ENCODE results near the gene PPP1R12B. TPM values are rescaled to one million over a fixed set of nuclear protein-coding genes. Genes with fewer than 3 reads are reported as not detected.
"Not testable (repeated sequence)": the region's sequence is repeated elsewhere in the genome, so short reads cannot be mapped to it uniquely, and the experiment has no call there.

The PPP1R12B gene
- total and polyA plus RNA-seq, 9 donors = 50.3 to 232 (median 73.0) TPM

GRCh38 chr1:202622388-202622787, 273.9 kb downstream of the PPP1R12B start:
- peak in 1 of 5 donors; percentile 30 for DNase-seq
- no peaks in the 10 kb centered on the region for H3K27me3 ChIP-seq
- H3K27ac ChIP-seq = no peak overlapping the region
- TF ChIP-seq CTCF (IDR thresholded peaks at IDR 0.05) (no peak), EP300 (IDR thresholded peaks at IDR 0.05) (no peak), POLR2A (IDR thresholded peaks at IDR 0.05) (no peak)
- H3K4me1 ChIP-seq (ENCODE audit: insufficient read depth) = peaks cover 20% of the 10 kb centered on the region
- H3K4me3 ChIP-seq = no peak overlapping the region
- no peaks in the 10 kb centered on the region for H3K9me3 ChIP-seq
- 85 to 93% (median 90%) methylated on average over 8 of the region's 8 CpGs for WGBS, 3 donors
- H3K36me3 ChIP-seq = no peaks in the 10 kb centered on the region
- intact Hi-C loops (cut with DNase I) = loop anchor here in 1 of 4 donors (10.0 kb wide), 1 partner anchor 48 kb away; no protein-coding TSS in a partner anchor

GRCh38 chr1:202623075-202623474, 274.6 kb downstream of the PPP1R12B start:
- TF ChIP-seq EP300 (IDR thresholded peaks at IDR 0.05) (no peak), POLR2A (IDR thresholded peaks at IDR 0.05) (no peak), CTCF (IDR thresholded peaks at IDR 0.05) (no peak)
- peak; percentile 50 to 71 (median 63) for DNase-seq
- Histone ChIP-seq H3K9me3 (no peaks in the 10 kb centered on the region), H3K4me1 (ENCODE audit: insufficient read depth) (peaks cover 20% of the 10 kb centered on the region), H3K4me3 (peak overlapping the region; percentile 18), H3K36me3 (no peaks in the 10 kb centered on the region), H3K27ac (peak overlapping the region in 1 of 2 donors; percentile 27), H3K27me3 (no peaks in the 10 kb centered on the region)
- WGBS, 3 donors = 25 to 56% (median 41%) methylated on average over 3 to 7 of the region's 7 CpGs
- intact Hi-C loops (cut with DNase I) = loop anchor here in 1 of 4 donors (10.0 kb wide), 1 partner anchor 48 kb away; no protein-coding TSS in a partner anchor

GRCh38 chr1:202623476-202623875, 275.0 kb downstream of the PPP1R12B start:
- H3K36me3 ChIP-seq, H3K27me3 ChIP-seq, H3K9me3 ChIP-seq: not testable (repeated sequence)
- 24 to 35% (median 34%) methylated on average over 12 of the region's 12 CpGs for WGBS, 3 donors
- intact Hi-C loops (cut with DNase I) = loop anchor here in 1 of 4 donors (10.0 kb wide), 1 partner anchor 49 kb away; no protein-coding TSS in a partner anchor
- Histone ChIP-seq H3K4me3 (peak overlapping the region; percentile 18), H3K27ac (peak overlapping the region in 1 of 2 donors; percentile 27), H3K4me1 (ENCODE audit: insufficient read depth) (peaks cover 16% of the 10 kb centered on the region)
- peak in 1 of 5 donors; percentile 25 for DNase-seq

- TF ChIP-seq CTCF (IDR thresholded peaks at IDR 0.05) (no peak), EP300 (IDR thresholded peaks at IDR 0.05) (no peak), POLR2A (IDR thresholded peaks at IDR 0.05) (no peak)
- no peak for DNase-seq
These were observed 275.7 kb downstream of the PPP1R12B start for GRCh38 chr1:202624088-202624780.

GRCh38 chr1:202624781-202625108, 276.2 kb downstream of the PPP1R12B start:
- H3K27me3 ChIP-seq = no peaks in the 10 kb centered on the region
- intact Hi-C loops (cut with DNase I) = loop anchor here in 1 of 4 donors (10.0 kb wide), 1 partner anchor 50 kb away; no protein-coding TSS in a partner anchor
- H3K9me3 ChIP-seq = no peaks in the 10 kb centered on the region
- no peaks in the 10 kb centered on the region for H3K36me3 ChIP-seq
- peaks cover 9% of the 10 kb centered on the region for H3K4me1 ChIP-seq (ENCODE audit: insufficient read depth)
- DNase-seq = no peak
- 55 to 93% (median 91%) methylated on average over 1 of the region's 1 CpG for WGBS, 3 donors
- TF ChIP-seq EP300 (IDR thresholded peaks at IDR 0.05) (no peak), POLR2A (IDR thresholded peaks at IDR 0.05) (no peak), CTCF (IDR thresholded peaks at IDR 0.05) (no peak)
- no peak overlapping the region for H3K27ac ChIP-seq
- no peak overlapping the region for H3K4me3 ChIP-seq

More at GRCh38 chr1:202624088-202624780, 275.7 kb downstream of the PPP1R12B start:
- H3K27ac ChIP-seq = no peak overlapping the region
- H3K4me1 ChIP-seq (ENCODE audit: insufficient read depth) = peaks cover 10% of the 10 kb centered on the region
- intact Hi-C loops (cut with DNase I) = loop anchor here in 1 of 4 donors (10.0 kb wide), 1 partner anchor 49 kb away; no protein-coding TSS in a partner anchor
- 68 to 78% (median 75%) methylated on average over 7 of the region's 7 CpGs for WGBS, 3 donors
- no peak overlapping the region for H3K4me3 ChIP-seq
- no peaks in the 10 kb centered on the region for H3K27me3 ChIP-seq
- H3K9me3 ChIP-seq = no peaks in the 10 kb centered on the region
- H3K36me3 ChIP-seq = no peaks in the 10 kb centered on the region

Data from ovary (tissue), 9 donors.